T-helper 2 cell treated with Interferon-gamma antibody and Interleukin-4, amounts not matched to agents 5 μg/mL and 100 μg/mL, for 36 hours (primary cell): ENCODE data around the gene MERTK.
"Not testable (repeated sequence)": the region's sequence is repeated elsewhere in the genome, so short reads cannot be mapped to it uniquely, and the experiment has no call there.

Experiments used
- DNase-seq: peaks from one replicate; pipeline ENCODE4 v3.0.0; 2021; ENCODE audit warnings: low spot score
- H3K27ac Mint-ChIP-seq: one replicate; pipeline ENCODE4 v1.8.0; 2021; ENCODE audit warnings: mild to moderate bottlenecking, mixed read lengths
- H3K27me3 Mint-ChIP-seq: one replicate; pipeline ENCODE4 v1.8.0; 2021; ENCODE audit warnings: low read depth, mixed read lengths
- H3K36me3 Mint-ChIP-seq: one replicate; pipeline ENCODE4 v1.8.0; 2021; ENCODE audit warnings: low read depth, mixed read lengths
- H3K4me1 Mint-ChIP-seq: one replicate; pipeline ENCODE4 v1.8.0; 2021; ENCODE audit warnings: low read depth, mixed read lengths
- H3K4me3 Mint-ChIP-seq: one replicate; pipeline ENCODE4 v1.8.0; 2022; ENCODE audit warnings: mild to moderate bottlenecking, moderate library complexity, mixed read lengths
- H3K9me3 Mint-ChIP-seq: one replicate; pipeline ENCODE4 v1.8.0; 2021; ENCODE audit warnings: mixed read lengths

Gene MERTK

GRCh38 chr2:111919794-111920608 is 21.6 kb downstream of the MERTK start:
- Mint-ChIP-seq H3K4me1 (no peaks in the 10 kb centered on the region), H3K36me3 (no peaks in the 10 kb centered on the region), H3K4me3 (no peak overlapping the region), H3K27me3 (peaks cover 6% of the 10 kb centered on the region), H3K9me3 (no peaks in the 10 kb centered on the region), H3K27ac (no peak overlapping the region)
- no peak for DNase-seq

- H3K36me3 Mint-ChIP-seq, result no peaks in the 10 kb centered on the region
- no peaks in the 10 kb centered on the region for H3K4me1 Mint-ChIP-seq
- H3K4me3 Mint-ChIP-seq, result no peak overlapping the region
- no peak for DNase-seq
- H3K9me3 Mint-ChIP-seq, result no peaks in the 10 kb centered on the region
- H3K27ac Mint-ChIP-seq, result no peak overlapping the region
- peaks cover 4% of the 10 kb centered on the region for H3K27me3 Mint-ChIP-seq
Measured at GRCh38 chr2:111923276-111923804, 24.9 kb downstream of the MERTK start.

GRCh38 chr2:111924617-111925107 is 26.3 kb downstream of the MERTK start:
- peaks cover 4% of the 10 kb centered on the region for H3K27me3 Mint-ChIP-seq
- no peaks in the 10 kb centered on the region for H3K36me3 Mint-ChIP-seq
- H3K27ac Mint-ChIP-seq, result no peak overlapping the region
- no peak for DNase-seq
- H3K4me3 Mint-ChIP-seq, result no peak overlapping the region
- no peaks in the 10 kb centered on the region for H3K4me1 Mint-ChIP-seq
- H3K9me3 Mint-ChIP-seq, result no peaks in the 10 kb centered on the region

- Mint-ChIP-seq H3K4me3 (no peak overlapping the region), H3K27ac (no peak overlapping the region), H3K27me3 (peaks cover 7% of the 10 kb centered on the region), H3K4me1 (peaks cover 7% of the 10 kb centered on the region), H3K36me3 (no peaks in the 10 kb centered on the region), H3K9me3 (no peaks in the 10 kb centered on the region)
- no peak for DNase-seq
Measured at GRCh38 chr2:111927723-111928122, 29.3 kb downstream of the MERTK start.

GRCh38 chr2:111930409-111930808 is 32.0 kb downstream of the MERTK start:
- H3K27me3 Mint-ChIP-seq, result peaks cover 10% of the 10 kb centered on the region
- H3K4me1 Mint-ChIP-seq, result peaks cover 7% of the 10 kb centered on the region
- H3K27ac Mint-ChIP-seq, result no peak overlapping the region
- no peak for DNase-seq
- H3K4me3 Mint-ChIP-seq, result no peak overlapping the region
- H3K9me3 Mint-ChIP-seq, result no peaks in the 10 kb centered on the region
- H3K36me3 Mint-ChIP-seq, result no peaks in the 10 kb centered on the region

- Mint-ChIP-seq H3K4me1 (peaks cover 7% of the 10 kb centered on the region), H3K9me3 (no peaks in the 10 kb centered on the region), H3K27me3 (peaks cover 10% of the 10 kb centered on the region), H3K4me3 (no peak overlapping the region), H3K36me3 (no peaks in the 10 kb centered on the region), H3K27ac (peak overlapping the region; percentile 3)
- no peak for DNase-seq
Measured at GRCh38 chr2:111930875-111931274, 32.5 kb downstream of the MERTK start.

GRCh38 chr2:111932841-111933291 is 34.5 kb downstream of the MERTK start:
- Mint-ChIP-seq H3K9me3 (no peaks in the 10 kb centered on the region), H3K27ac (no peak overlapping the region), H3K4me3 (no peak overlapping the region), H3K27me3 (peaks cover 10% of the 10 kb centered on the region), H3K4me1 (peaks cover 7% of the 10 kb centered on the region), H3K36me3 (no peaks in the 10 kb centered on the region)
- DNase-seq, result no peak

GRCh38 chr2:111933900-111934299 is 35.5 kb downstream of the MERTK start:
- not testable (repeated sequence) for DNase-seq, H3K36me3 Mint-ChIP-seq, H3K9me3 Mint-ChIP-seq, H3K4me3 Mint-ChIP-seq, H3K4me1 Mint-ChIP-seq, H3K27ac Mint-ChIP-seq
- H3K27me3 Mint-ChIP-seq, result peaks cover 12% of the 10 kb centered on the region

GRCh38 chr2:111936881-111937280 is 38.5 kb downstream of the MERTK start:
- DNase-seq, result no peak
- no peak overlapping the region for H3K27ac Mint-ChIP-seq
- H3K9me3 Mint-ChIP-seq, result no peaks in the 10 kb centered on the region
- H3K27me3 Mint-ChIP-seq, result peaks cover 15% of the 10 kb centered on the region
- H3K4me1 Mint-ChIP-seq, result no peaks in the 10 kb centered on the region
- H3K4me3 Mint-ChIP-seq, result no peak overlapping the region
- H3K36me3 Mint-ChIP-seq, result no peaks in the 10 kb centered on the region

- Mint-ChIP-seq H3K9me3 (no peaks in the 10 kb centered on the region), H3K36me3 (no peaks in the 10 kb centered on the region), H3K27me3 (peaks cover 17% of the 10 kb centered on the region), H3K4me1 (no peaks in the 10 kb centered on the region), H3K4me3 (no peak overlapping the region), H3K27ac (no peak overlapping the region)
- DNase-seq, result no peak
Measured at GRCh38 chr2:111938392-111938791, 40.0 kb downstream of the MERTK start.

GRCh38 chr2:111940333-111941196 is 42.2 kb downstream of the MERTK start:
- H3K36me3 Mint-ChIP-seq, result no peaks in the 10 kb centered on the region
- H3K9me3 Mint-ChIP-seq, result no peaks in the 10 kb centered on the region
- H3K4me3 Mint-ChIP-seq, result no peak overlapping the region
- DNase-seq, result no peak
- H3K4me1 Mint-ChIP-seq, result no peaks in the 10 kb centered on the region
- no peak overlapping the region for H3K27ac Mint-ChIP-seq
- peaks cover 11% of the 10 kb centered on the region for H3K27me3 Mint-ChIP-seq

- no peak overlapping the region for H3K4me3 Mint-ChIP-seq
- no peaks in the 10 kb centered on the region for H3K9me3 Mint-ChIP-seq
- no peaks in the 10 kb centered on the region for H3K36me3 Mint-ChIP-seq
- no peaks in the 10 kb centered on the region for H3K4me1 Mint-ChIP-seq
- no peak for DNase-seq
- peaks cover 11% of the 10 kb centered on the region for H3K27me3 Mint-ChIP-seq
- H3K27ac Mint-ChIP-seq, result no peak overlapping the region
Measured at GRCh38 chr2:111941531-111941930, 43.1 kb downstream of the MERTK start.

GRCh38 chr2:111944531-111945210 is 46.3 kb downstream of the MERTK start:
- Mint-ChIP-seq H3K4me1 (no peaks in the 10 kb centered on the region), H3K36me3 (no peaks in the 10 kb centered on the region), H3K4me3 (no peak overlapping the region), H3K27ac (no peak overlapping the region), H3K9me3 (no peaks in the 10 kb centered on the region), H3K27me3 (peaks cover 10% of the 10 kb centered on the region)
- no peak for DNase-seq
